IMR-90 (cell line): Measurements from ENCODE around the gene TMEM45B. TPM values are rescaled to one million over a fixed set of nuclear protein-coding genes. Genes with fewer than 3 reads are reported as not detected.

Experiments
- ATAC-seq: fragments of 200-7000 bp; cut with Tn5 transposase; 2 replicates; pipeline ENCODE4 v1.9.1; 2020; ENCODE audit warnings: low read depth, mild to moderate bottlenecking, moderate library complexity
- BruUV-seq: library from RNA; stranded (reverse); fragments of 400-500 nt; replicated peaks from 2 replicates; lab custom pipeline; 2021; lab: Mats Ljungman, UMichigan
- CTCF ChIA-PET: fragments of 300-600 bp; formaldehyde crosslinking; extraction: SDS; loops from one replicate; lab custom pipeline; 2021; ENCODE audit warnings: antibody characterized with exemption; lab: Yijun Ruan, JAX
- POLR2A ChIA-PET: fragments of 300-600 bp; sonication (Branson Sonifier 250); formaldehyde crosslinking; loops from one replicate; lab custom pipeline; 2022; ENCODE audit warnings: antibody characterized with exemption; ENCODE audit not compliant: unreplicated experiment; lab: Charles Lee
- DNase-seq: peaks from one replicate; pipeline ENCODE4 v3.0.0; 2013
- H2AFZ ChIP-seq: replicated peaks from 2 replicates; pipeline ENCODE3; 2013; ENCODE audit warnings: low read length, mild to moderate bottlenecking; ENCODE audit not compliant: poor library complexity
- H2AK5ac ChIP-seq: 2 replicates; pipeline ENCODE4 v1.6.1; 2013; ENCODE audit warnings: low read depth, low read length, inconsistent platforms
- H2AK9ac ChIP-seq: replicated peaks from 2 replicates; pipeline ENCODE3; 2013; ENCODE audit warnings: mild to moderate bottlenecking, low read depth, low read length, moderate library complexity; ENCODE audit not compliant: poor library complexity
- H2BK120ac ChIP-seq: 2 replicates; pipeline ENCODE4 v1.6.1; 2013; ENCODE audit warnings: low read depth, low read length, inconsistent platforms
- H2BK15ac ChIP-seq: 3 replicates; pipeline ENCODE4 v1.6.1; 2013; ENCODE audit warnings: low read depth, low read length, inconsistent platforms
- H2BK20ac ChIP-seq: 2 replicates; pipeline ENCODE4 v1.6.1; 2013; ENCODE audit warnings: low read depth, mild to moderate bottlenecking, inconsistent platforms, low read length, moderate library complexity
- H2BK5ac ChIP-seq: 2 replicates; pipeline ENCODE4 v1.6.1; 2013; ENCODE audit warnings: mild to moderate bottlenecking, low read depth, low read length, inconsistent platforms; ENCODE audit not compliant: poor library complexity, severe bottlenecking
- H3K14ac ChIP-seq: replicated peaks from 2 replicates; pipeline ENCODE4 v1.6.1; 2013; ENCODE audit warnings: low read depth, low read length, inconsistent platforms
- H3K18ac ChIP-seq: 2 replicates; pipeline ENCODE4 v1.6.1; 2013; ENCODE audit warnings: low read depth, low read length, control low read depth
- H3K23ac ChIP-seq: 2 replicates; pipeline ENCODE4 v1.6.1; 2013; ENCODE audit warnings: low read depth, low read length, inconsistent platforms
- H3K27ac ChIP-seq: 2 replicates; pipeline ENCODE4 v1.5.1; 2013; ENCODE audit warnings: mild to moderate bottlenecking, control low read depth, low read length; ENCODE audit not compliant: insufficient read depth
- H3K27me3 ChIP-seq: 2 replicates; pipeline ENCODE4 v1.6.1; 2013; ENCODE audit warnings: low read length; ENCODE audit not compliant: control insufficient read depth, insufficient read depth
- H3K36me3 ChIP-seq: 2 replicates; pipeline ENCODE4 v1.6.1; 2013; ENCODE audit warnings: low read length, mixed read lengths; ENCODE audit not compliant: control insufficient read depth, insufficient read depth
- H3K4ac ChIP-seq: 2 replicates; pipeline ENCODE4 v1.6.1; 2013; ENCODE audit warnings: low read depth, low read length, inconsistent platforms
- H3K4me1 ChIP-seq: 2 replicates; pipeline ENCODE4 v1.6.1; 2013; ENCODE audit warnings: low read length, mixed read lengths; ENCODE audit not compliant: control insufficient read depth, insufficient read depth
- H3K4me2 ChIP-seq: 2 replicates; pipeline ENCODE4 v1.6.1; 2013; ENCODE audit warnings: low read depth, mild to moderate bottlenecking, control low read depth, low read length, moderate library complexity
- H3K4me3 ChIP-seq: 2 replicates; pipeline ENCODE4 v1.5.1; 2013; ENCODE audit warnings: low read depth, mild to moderate bottlenecking, control low read depth, low read length, moderate library complexity; ENCODE audit not compliant: insufficient read depth
- H3K56ac ChIP-seq: 2 replicates; pipeline ENCODE4 v1.6.1; 2013; ENCODE audit warnings: low read length, inconsistent platforms; ENCODE audit not compliant: insufficient read depth; ENCODE audit errors: extremely low read depth
- H3K79me1 ChIP-seq, 2 experiments: 2 replicates each; pipeline ENCODE4 v1.6.1; 2013; ENCODE audit warnings: low read length in 2 of 2, inconsistent platforms in 1 of 2, low read depth in 1 of 2
- H3K9ac ChIP-seq: 2 replicates; pipeline ENCODE4 v1.6.1; 2013; ENCODE audit warnings: low read depth, low read length, control low read depth
- H3K9me1 ChIP-seq: 2 replicates; pipeline ENCODE4 v1.6.1; 2013; ENCODE audit warnings: low read length, inconsistent platforms; ENCODE audit not compliant: insufficient read depth
- H3K9me3 ChIP-seq: 2 replicates; pipeline ENCODE4 v1.6.1; 2013; ENCODE audit warnings: low read length; ENCODE audit not compliant: control insufficient read depth, insufficient read depth
- H4K20me1 ChIP-seq: 2 replicates; pipeline ENCODE4 v1.6.1; 2013; ENCODE audit warnings: low read length, inconsistent platforms; ENCODE audit not compliant: insufficient read depth
- H4K5ac ChIP-seq: 2 replicates; pipeline ENCODE4 v1.6.1; 2013; ENCODE audit warnings: mild to moderate bottlenecking, low read depth, low read length, control low read depth
- H4K8ac ChIP-seq, 2 experiments: 2 replicates each; pipeline ENCODE4 v1.6.1; 2013; ENCODE audit warnings: low read depth in 2 of 2, low read length in 2 of 2, control low read depth in 1 of 2, inconsistent platforms in 1 of 2
- H4K91ac ChIP-seq: 2 replicates; pipeline ENCODE4 v1.6.1; 2013; ENCODE audit warnings: low read depth, low read length, inconsistent platforms; ENCODE audit not compliant: insufficient read depth
- BHLHE40 ChIP-seq: fragments of 150-350 bp; IDR thresholded peaks from 2 replicates; pipeline ENCODE4 v1.6.1; 2016; ENCODE audit warnings: mild to moderate bottlenecking, low read depth, low read length
- CEBPB ChIP-seq: IDR thresholded peaks from 2 replicates; pipeline ENCODE4 v1.6.1; 2012; ENCODE audit warnings: low read depth, low read length, improper control_type of control experiment
- CHD1 ChIP-seq: IDR thresholded peaks from 2 replicates; pipeline ENCODE4 v1.6.1; 2012; ENCODE audit warnings: low read depth, low read length, improper control_type of control experiment
- FOS ChIP-seq: fragments of 150-350 bp; IDR thresholded peaks from 2 replicates; pipeline ENCODE4 v1.6.1; 2016; ENCODE audit warnings: low read depth, low read length
- MAFK ChIP-seq: IDR thresholded peaks from 2 replicates; pipeline ENCODE4 v1.6.1; 2012; ENCODE audit warnings: low read depth, low read length, improper control_type of control experiment
- MAZ ChIP-seq: IDR thresholded peaks from 2 replicates; pipeline ENCODE4 v1.6.1; 2012; ENCODE audit warnings: low read depth, mild to moderate bottlenecking, low read length, improper control_type of control experiment, moderate library complexity, borderline replicate concordance
- MXI1 ChIP-seq: IDR thresholded peaks from 2 replicates; pipeline ENCODE4 v1.6.1; 2012; ENCODE audit warnings: low read depth, mild to moderate bottlenecking, low read length, moderate library complexity, borderline replicate concordance
- NFE2L2 ChIP-seq: fragments of 150-350 bp; IDR thresholded peaks from 2 replicates; pipeline ENCODE4 v1.6.1; 2016; ENCODE audit warnings: low read depth, mild to moderate bottlenecking, low read length
- POLR2A ChIP-seq: IDR thresholded peaks from 2 replicates; pipeline ENCODE4 v1.6.1; 2012; ENCODE audit warnings: mild to moderate bottlenecking, low read depth, low read length
- RAD21 ChIP-seq: IDR thresholded peaks from 2 replicates; pipeline ENCODE4 v1.6.1; 2012; ENCODE audit warnings: low read length, improper control_type of control experiment
- RCOR1 ChIP-seq: IDR thresholded peaks from 2 replicates; pipeline ENCODE4 v1.6.1; 2012; ENCODE audit warnings: mild to moderate bottlenecking, low read length, improper control_type of control experiment; ENCODE audit not compliant: insufficient replicate concordance
- RFX5 ChIP-seq: IDR thresholded peaks from 2 replicates; pipeline ENCODE4 v1.8.0; 2012; ENCODE audit warnings: low read depth, mild to moderate bottlenecking, low read length, moderate library complexity
- SMC3 ChIP-seq: fragments of 150-350 bp; IDR thresholded peaks from 2 replicates; pipeline ENCODE4 v1.6.1; 2016; ENCODE audit warnings: low read depth, mild to moderate bottlenecking, antibody characterized with exemption, low read length, moderate library complexity
- WGBS, 2 experiments: methylation state at CpG; one replicate each; pipeline versions ENCODE4 v1.1.5 to v1.1.7; 2013; ENCODE audit warnings: missing lambda C conversion rate in 2 of 2; ENCODE audit not compliant: insufficient read length in 1 of 2; ENCODE audit errors: extremely low coverage in 2 of 2; 5-methylcytosine and 5-hydroxymethylcytosine counted together
- dilution Hi-C: fragments of 300-500 bp; cut with HindIII; formaldehyde crosslinking; loops from one replicate; pipeline ENCODE4 v1.14.3; 2018; ENCODE audit warnings: low sequenced_read_pairs; ENCODE audit not compliant: unreplicated experiment
- in situ Hi-C: fragments of 300-500 bp; cut with MboI; formaldehyde crosslinking; loops from 3 replicates; pipeline ENCODE4 v1.14.3; 2019; ENCODE audit warnings: low sequenced_read_pairs, inconsistent platforms, mixed read lengths
- intact Hi-C: fragments of 100-400 bp; cut with micrococcal nuclease; formaldehyde crosslinking; loops from 2 replicates; pipeline ENCODE4 v1.10.0; 2022
- polyA plus RNA-seq, 3 experiments: library from polyadenylated mRNA; depleted of rRNA; stranded (reverse); fragments of >200 nt; gene quantifications; 2 replicates each; pipeline ENCODE4 v1.2.3, GENCODE V29; 2012; ENCODE audit warnings: low replicate concordance in 1 of 3
- total RNA-seq: library from RNA; depleted of rRNA; stranded (reverse); fragments of >200 nt; gene quantifications from 2 replicates; pipeline ENCODE4 v1.2.3, GENCODE V29; 2012
- TF ChIP-seq, protein P1 (sequence below): fragments of 150-350 bp; IDR thresholded peaks from 2 replicates; pipeline ENCODE4 v1.6.1; 2016; ENCODE audit warnings: low read depth, mild to moderate bottlenecking, low read length, moderate library complexity, borderline replicate concordance
- TF ChIP-seq, protein P2 (sequence below): fragments of 150-350 bp; IDR thresholded peaks from 2 replicates; pipeline ENCODE4 v1.6.1; 2017; ENCODE audit warnings: mild to moderate bottlenecking, antibody characterized with exemption, low read length, low read depth

The TMEM45B gene
- total and polyA plus RNA-seq, 2 of the 4 experiments (the other 2 are of a cell fraction) = not detected

DNA sequence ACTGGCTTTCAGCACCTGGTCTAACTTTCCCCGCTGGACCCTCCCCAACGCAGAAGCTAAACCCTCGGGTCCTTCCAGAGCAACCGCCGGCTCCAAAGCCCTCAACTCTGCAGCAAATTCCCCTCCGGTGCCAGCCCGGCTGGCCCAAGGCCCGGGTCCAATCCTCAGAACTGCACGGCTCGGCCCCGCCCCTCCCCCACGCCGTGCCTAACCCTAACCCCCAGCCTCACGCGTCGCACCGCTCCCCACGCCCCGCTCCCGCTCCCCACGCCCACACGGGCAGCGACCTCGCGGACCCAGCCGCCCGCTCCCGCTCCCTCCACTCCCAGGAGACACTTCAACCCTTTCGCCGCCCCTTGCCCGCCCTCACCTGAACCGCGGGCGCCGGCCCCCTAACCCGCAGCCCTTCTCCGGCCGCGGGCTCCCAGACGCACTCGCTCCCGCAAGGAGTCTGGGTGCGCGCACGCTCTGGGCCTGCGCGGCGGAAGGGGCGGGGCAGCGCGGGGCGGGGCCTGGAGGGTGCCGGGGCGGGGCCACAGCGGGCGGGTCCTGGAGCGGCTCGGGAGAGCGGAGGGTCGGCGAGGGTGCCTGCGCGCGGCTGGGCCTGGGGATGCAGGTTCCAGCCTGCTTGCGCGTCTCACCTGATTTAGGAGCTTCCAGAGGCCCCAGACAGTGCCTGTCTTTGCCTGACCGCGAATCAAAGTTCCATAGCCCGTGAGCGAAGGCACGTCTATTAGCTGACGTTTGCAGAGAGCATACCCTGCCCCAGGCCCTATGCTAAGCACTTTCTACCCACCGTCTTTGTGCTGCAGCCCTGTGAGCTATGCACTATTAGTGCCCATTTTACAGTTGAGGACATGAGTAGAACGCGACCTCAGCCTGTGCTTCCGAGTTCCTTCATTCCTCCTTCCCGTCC is 79.7 kb downstream of the TMEM45B start, which contains the start of gene NFRKB:
NFRKB (minus strand) TSS at position 453 of the 916 bp plus-strand sequence. CDS start 2,729 bp downstream, outside the sequence.
- Histone ChIP-seq H3K9me3 (no peaks in the 10 kb centered on the region), H3K14ac (peak within 1 kb of the TSS; percentile 88), H4K91ac (peak within 1 kb of the TSS; percentile 55), H4K20me1 (no peaks in the 10 kb centered on the region; the same call in 1 of the 2 replicates), H3K4me1 (peaks cover 4% of the 10 kb centered on the region; the same call in 1 of the 2 replicates), H3K18ac (peak within 1 kb of the TSS; percentile 97), H2BK15ac (no peak within 1 kb of the TSS; the same call in 2 of the 3 replicates), H3K27me3 (no peaks in the 10 kb centered on the region), H3K4me3 (peak within 1 kb of the TSS; percentile 98), H2AK5ac (peak within 1 kb of the TSS; percentile 5; the same call in 1 of the 2 replicates), H2AK9ac (peak within 1 kb of the TSS; percentile 47), H3K9ac (peak within 1 kb of the TSS; percentile 96), H4K8ac (peak within 1 kb of the TSS; percentile 78 to 97), H2BK5ac (peak within 1 kb of the TSS; percentile 84), H3K4ac (peak within 1 kb of the TSS; percentile 91), H4K5ac (peak within 1 kb of the TSS; percentile 99), H3K27ac (peak within 1 kb of the TSS; percentile 94), H3K9me1 (no peaks in the 10 kb centered on the region; the same call in 1 of the 2 replicates), H2BK20ac (no peak within 1 kb of the TSS), H3K4me2 (peak within 1 kb of the TSS; percentile 100), H3K23ac (peak within 1 kb of the TSS; percentile 94), H3K56ac (peak within 1 kb of the TSS; percentile 42; the same call in 1 of the 2 replicates), H2BK120ac (no peak within 1 kb of the TSS; the same call in 1 of the 2 replicates), H3K79me1 (peaks cover 16 to 38% of the 10 kb centered on the region in 2 experiments), H2AFZ (peak within 1 kb of the TSS; percentile 95), H3K36me3 (peaks cover 11% of the 10 kb centered on the region)
- DNase-seq (peak; percentile 58), ATAC-seq (peak; percentile 99)
- in situ Hi-C loops = no loop called here
- ChIA-PET CTCF (interaction anchor here (0.6 to 1.3 kb wide), 2 partner anchors 13 to 109 kb away, joined by 3 to 5 read pairs; no protein-coding TSS in a partner anchor), POLR2A (no interaction called here)
- BruUV-seq = no TSS peak
- intact Hi-C loops = no loop called here
- 1% methylated on average over 44 of the region's 77 CpGs; no CpG with 5 or more reads in 1 of the 2 experiments for WGBS, 2 experiments
- dilution Hi-C loops = no loop called here
- 0 out of 2 replicates have a peak, but pooled peaks have one; percentile 11 for TF ChIP-seq MAFK
- TF ChIP-seq CEBPB = no peak
- TF ChIP-seq RCOR1 = no peak
- TF ChIP-seq, protein P1, sequence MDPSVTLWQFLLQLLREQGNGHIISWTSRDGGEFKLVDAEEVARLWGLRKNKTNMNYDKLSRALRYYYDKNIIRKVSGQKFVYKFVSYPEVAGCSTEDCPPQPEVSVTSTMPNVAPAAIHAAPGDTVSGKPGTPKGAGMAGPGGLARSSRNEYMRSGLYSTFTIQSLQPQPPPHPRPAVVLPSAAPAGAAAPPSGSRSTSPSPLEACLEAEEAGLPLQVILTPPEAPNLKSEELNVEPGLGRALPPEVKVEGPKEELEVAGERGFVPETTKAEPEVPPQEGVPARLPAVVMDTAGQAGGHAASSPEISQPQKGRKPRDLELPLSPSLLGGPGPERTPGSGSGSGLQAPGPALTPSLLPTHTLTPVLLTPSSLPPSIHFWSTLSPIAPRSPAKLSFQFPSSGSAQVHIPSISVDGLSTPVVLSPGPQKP = no peak
- TF ChIP-seq, protein P2, sequence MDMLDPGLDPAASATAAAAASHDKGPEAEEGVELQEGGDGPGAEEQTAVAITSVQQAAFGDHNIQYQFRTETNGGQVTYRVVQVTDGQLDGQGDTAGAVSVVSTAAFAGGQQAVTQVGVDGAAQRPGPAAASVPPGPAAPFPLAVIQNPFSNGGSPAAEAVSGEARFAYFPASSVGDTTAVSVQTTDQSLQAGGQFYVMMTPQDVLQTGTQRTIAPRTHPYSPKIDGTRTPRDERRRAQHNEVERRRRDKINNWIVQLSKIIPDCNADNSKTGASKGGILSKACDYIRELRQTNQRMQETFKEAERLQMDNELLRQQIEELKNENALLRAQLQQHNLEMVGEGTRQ = no peak
- TF ChIP-seq RAD21 = no peak
- TF ChIP-seq MXI1 = no peak
- no peak for TF ChIP-seq FOS
- no peak for TF ChIP-seq SMC3
- TF ChIP-seq NFE2L2 = no peak
- TF ChIP-seq RFX5 = no peak
- no peak for TF ChIP-seq POLR2A
- peak; percentile 33; the same call in 1 of the 2 replicates for TF ChIP-seq MAZ
- TF ChIP-seq BHLHE40 = peak; percentile 22; the same call in 1 of the 2 replicates
- no peak for TF ChIP-seq CHD1
